Glutamatergic neuron (in vitro differentiated cells): Measurements from ENCODE around the gene JAZF1. TPM values are rescaled to one million over a fixed set of nuclear protein-coding genes. Genes with fewer than 3 reads are reported as not detected.

Experiments
- DNase-seq: peaks from one replicate; pipeline ENCODE4 v3.0.0; 2022
- H3K27ac Mint-ChIP-seq: one replicate; pipeline ENCODE4 v1.8.0; 2020; ENCODE audit warnings: mild to moderate bottlenecking, mixed read lengths, inconsistent platforms; ENCODE audit not compliant: unreplicated experiment
- H3K27me3 Mint-ChIP-seq: one replicate; pipeline ENCODE4 v1.8.0; 2020; ENCODE audit warnings: mild to moderate bottlenecking, moderate library complexity, mixed read lengths, inconsistent platforms; ENCODE audit not compliant: unreplicated experiment
- H3K36me3 Mint-ChIP-seq: one replicate; pipeline ENCODE4 v1.8.0; 2020; ENCODE audit warnings: mild to moderate bottlenecking, mixed read lengths, inconsistent platforms; ENCODE audit not compliant: unreplicated experiment
- H3K4me1 Mint-ChIP-seq: one replicate; pipeline ENCODE4 v1.8.0; 2020; ENCODE audit warnings: mild to moderate bottlenecking, low read depth, mixed read lengths, inconsistent platforms; ENCODE audit not compliant: unreplicated experiment
- H3K4me3 Mint-ChIP-seq: one replicate; pipeline ENCODE4 v1.8.0; 2020; ENCODE audit warnings: mild to moderate bottlenecking, mixed read lengths, inconsistent platforms; ENCODE audit not compliant: unreplicated experiment
- H3K9me3 Mint-ChIP-seq: one replicate; pipeline ENCODE4 v1.8.0; 2020; ENCODE audit warnings: mild to moderate bottlenecking, moderate library complexity, mixed read lengths, inconsistent platforms; ENCODE audit not compliant: unreplicated experiment
- total RNA-seq: library from RNA; stranded (reverse); fragmentation: NEBNext Ultra II Directional; extraction: Animal tissue kit (Norgen Biotek cat#: 25700); gene quantifications from one replicate; pipeline ENCODE4 v1.2.1, GENCODE V29; 2021; ENCODE audit not compliant: unreplicated experiment
- TF ChIP-seq, protein P1 (sequence below): fragments of 200-600 bp; sonication (generic); IDR thresholded peaks from one replicate; pipeline ENCODE4 v1.5.0; 2021; ENCODE audit not compliant: partially characterized antibody, unreplicated experiment

Gene JAZF1
- total RNA-seq, 1 donor from 2014 or later = 14.1 TPM

DNA sequence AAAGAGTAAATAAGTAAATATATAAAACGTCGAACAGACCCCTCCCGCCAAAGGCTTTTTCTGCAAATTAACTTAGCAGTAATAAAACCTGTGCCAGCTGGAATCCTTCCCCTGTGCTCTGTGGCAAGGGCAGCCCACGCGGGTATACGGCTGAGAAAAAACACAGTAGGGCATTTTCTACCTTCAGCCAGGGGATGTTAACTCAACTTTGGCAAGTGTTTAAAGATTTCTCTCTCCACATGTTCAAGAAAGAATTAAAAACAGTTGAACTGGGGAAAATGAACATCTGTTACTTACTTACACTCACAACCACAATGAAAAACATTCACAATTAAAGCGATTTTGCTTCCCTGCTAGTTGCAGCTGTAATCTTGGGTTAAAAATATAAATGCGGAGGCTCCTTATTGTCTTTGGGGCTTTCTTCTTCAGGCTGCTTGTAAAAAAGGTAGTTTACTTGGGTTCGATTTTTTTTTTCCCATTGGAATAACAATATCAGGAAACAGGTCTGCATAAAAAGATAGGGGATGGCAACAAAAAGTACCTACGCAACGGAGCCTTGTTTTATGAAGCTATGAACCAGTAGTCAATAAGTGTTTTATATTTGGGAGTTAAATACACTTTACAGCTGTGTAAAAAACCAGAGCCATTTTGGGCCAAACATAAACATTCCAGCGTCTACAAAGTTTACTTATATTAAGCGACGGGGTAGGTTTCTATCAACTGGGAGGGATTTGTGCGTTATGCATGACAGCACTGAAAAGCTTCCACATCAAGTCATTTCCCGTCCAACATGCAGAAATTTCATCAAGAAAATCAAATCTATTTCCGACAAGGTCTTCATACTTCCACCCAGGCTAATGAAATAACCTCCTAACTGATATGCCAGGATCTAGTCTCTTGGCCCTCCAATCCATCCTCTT lies 308.0 kb downstream of the JAZF1 start:
- Mint-ChIP-seq H3K27me3 (peaks cover 2% of the 10 kb centered on the region), H3K4me1 (peaks cover 11% of the 10 kb centered on the region), H3K4me3 (no peak overlapping the region), H3K9me3 (no peaks in the 10 kb centered on the region), H3K27ac (no peak overlapping the region), H3K36me3 (peaks cover 8% of the 10 kb centered on the region)
- no peak for DNase-seq
- TF ChIP-seq, protein P1, sequence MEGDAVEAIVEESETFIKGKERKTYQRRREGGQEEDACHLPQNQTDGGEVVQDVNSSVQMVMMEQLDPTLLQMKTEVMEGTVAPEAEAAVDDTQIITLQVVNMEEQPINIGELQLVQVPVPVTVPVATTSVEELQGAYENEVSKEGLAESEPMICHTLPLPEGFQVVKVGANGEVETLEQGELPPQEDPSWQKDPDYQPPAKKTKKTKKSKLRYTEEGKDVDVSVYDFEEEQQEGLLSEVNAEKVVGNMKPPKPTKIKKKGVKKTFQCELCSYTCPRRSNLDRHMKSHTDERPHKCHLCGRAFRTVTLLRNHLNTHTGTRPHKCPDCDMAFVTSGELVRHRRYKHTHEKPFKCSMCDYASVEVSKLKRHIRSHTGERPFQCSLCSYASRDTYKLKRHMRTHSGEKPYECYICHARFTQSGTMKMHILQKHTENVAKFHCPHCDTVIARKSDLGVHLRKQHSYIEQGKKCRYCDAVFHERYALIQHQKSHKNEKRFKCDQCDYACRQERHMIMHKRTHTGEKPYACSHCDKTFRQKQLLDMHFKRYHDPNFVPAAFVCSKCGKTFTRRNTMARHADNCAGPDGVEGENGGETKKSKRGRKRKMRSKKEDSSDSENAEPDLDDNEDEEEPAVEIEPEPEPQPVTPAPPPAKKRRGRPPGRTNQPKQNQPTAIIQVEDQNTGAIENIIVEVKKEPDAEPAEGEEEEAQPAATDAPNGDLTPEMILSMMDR = no peak

DNA sequence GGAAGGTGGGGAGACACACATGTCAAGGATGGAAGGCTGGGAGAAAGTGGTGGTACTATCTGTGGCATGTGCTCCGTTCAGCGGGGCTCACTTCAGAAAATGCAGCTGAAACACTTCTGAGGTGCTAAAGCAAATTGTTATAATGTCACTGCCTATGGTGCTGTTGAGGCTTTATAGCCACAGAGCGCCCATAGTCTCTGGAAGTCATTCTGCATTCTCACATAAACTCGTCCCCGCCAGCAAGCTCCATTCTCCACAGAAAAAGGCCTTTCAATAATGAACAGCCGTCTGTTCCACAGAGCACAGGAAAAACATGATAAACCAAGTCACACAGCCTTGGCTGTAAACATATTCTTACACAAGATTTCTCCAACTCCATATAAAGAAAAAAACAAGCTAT lies 308.7 kb downstream of the JAZF1 start:
- DNase-seq = no peak
- Mint-ChIP-seq H3K4me3 (no peak overlapping the region), H3K4me1 (peaks cover 10% of the 10 kb centered on the region), H3K36me3 (peaks cover 8% of the 10 kb centered on the region), H3K9me3 (no peaks in the 10 kb centered on the region), H3K27me3 (peaks cover 5% of the 10 kb centered on the region), H3K27ac (no peak overlapping the region)
- TF ChIP-seq, protein P1 = no peak

DNA sequence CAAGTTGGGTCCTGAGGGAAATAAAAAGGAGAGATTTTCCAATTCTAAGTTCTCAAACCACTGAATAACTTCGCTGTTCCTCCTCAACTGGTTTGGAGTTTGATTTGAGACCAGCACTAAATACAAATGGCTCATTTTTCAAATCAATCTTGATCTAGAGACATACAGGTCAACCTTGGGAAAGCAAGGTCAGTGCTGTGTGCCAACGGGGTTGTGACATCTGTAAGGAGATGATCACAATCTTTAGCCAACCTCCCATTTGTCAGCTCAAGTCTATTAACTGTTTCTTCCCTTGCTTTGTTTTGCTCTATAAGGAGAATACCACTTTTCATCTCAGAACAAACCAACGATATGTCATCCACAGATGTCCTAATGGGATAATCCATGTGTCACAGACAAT lies 309.5 kb downstream of the JAZF1 start:
- Mint-ChIP-seq H3K27ac (no peak overlapping the region), H3K4me3 (no peak overlapping the region), H3K4me1 (peaks cover 10% of the 10 kb centered on the region), H3K36me3 (peaks cover 8% of the 10 kb centered on the region), H3K27me3 (peaks cover 5% of the 10 kb centered on the region), H3K9me3 (no peaks in the 10 kb centered on the region)
- DNase-seq = no peak
- TF ChIP-seq, protein P1 = no peak

DNA sequence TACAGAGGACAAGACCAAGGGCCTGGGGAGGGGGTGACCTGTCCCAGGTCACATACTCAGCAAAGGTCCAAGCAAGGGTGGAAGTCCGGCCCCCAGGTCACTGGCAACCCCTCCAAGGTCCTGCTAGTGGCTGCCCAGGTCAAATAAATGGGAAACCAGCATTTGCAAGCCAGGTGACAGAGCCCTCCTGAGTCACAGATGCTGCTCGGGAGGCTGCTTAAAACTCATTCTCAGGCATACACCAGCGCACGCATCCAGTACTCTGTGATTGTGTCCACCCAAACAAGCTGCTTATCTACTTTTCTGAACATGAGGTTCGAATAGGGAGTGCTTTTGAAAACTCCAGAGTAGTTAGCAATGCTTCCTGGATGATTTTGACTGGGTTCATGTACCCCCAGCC lies 310.0 kb downstream of the JAZF1 start:
- Mint-ChIP-seq H3K9me3 (no peaks in the 10 kb centered on the region), H3K36me3 (peaks cover 7% of the 10 kb centered on the region), H3K27me3 (peaks cover 5% of the 10 kb centered on the region), H3K27ac (no peak overlapping the region), H3K4me3 (no peak overlapping the region), H3K4me1 (peaks cover 10% of the 10 kb centered on the region)
- no peak for DNase-seq
- TF ChIP-seq, protein P1 = no peak

DNA sequence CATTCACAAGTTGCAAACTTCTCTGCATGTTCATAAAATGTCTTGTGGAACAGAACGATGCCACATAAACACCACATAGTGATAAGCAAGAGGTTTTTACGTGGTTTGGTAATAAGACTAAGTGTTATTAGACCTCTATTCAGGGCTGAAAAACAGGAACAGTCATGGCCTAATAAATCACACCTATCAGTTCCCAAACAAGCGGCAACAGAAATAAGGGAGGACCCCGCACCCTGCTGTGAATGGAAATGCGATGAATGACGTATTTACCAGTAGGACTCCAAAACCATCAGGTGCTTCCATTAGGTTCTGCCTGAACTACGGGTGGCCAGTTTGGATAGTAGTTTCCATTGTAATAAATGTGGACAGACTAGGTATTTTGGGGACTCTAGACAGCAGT lies 311.5 kb downstream of the JAZF1 start:
- Mint-ChIP-seq H3K9me3 (no peaks in the 10 kb centered on the region), H3K4me1 (peaks cover 8% of the 10 kb centered on the region), H3K4me3 (no peak overlapping the region), H3K27ac (no peak overlapping the region), H3K36me3 (no peaks in the 10 kb centered on the region), H3K27me3 (peaks cover 5% of the 10 kb centered on the region)
- DNase-seq = no peak
- TF ChIP-seq, protein P1 = no peak
